ENCODE results near the gene ELP2.
"Not testable (repeated sequence)": the region's sequence is repeated elsewhere in the genome, so short reads cannot be mapped to it uniquely, and the experiment has no call there.

Gene ELP2

GRCh38 chr18:36129300-36130038, at the start of gene ELP2, which contains the start of gene SLC39A6:
Gene ELP2, plus strand, starts transcription at chr18:36129899. Its CDS starts 35 bp downstream, at chr18:36129934.
Gene SLC39A6, minus strand, starts transcription at chr18:36129340. Its CDS starts 2,333 bp downstream, at chr18:36127007.
- peak; percentile 88 for DNase-seq

DNA sequence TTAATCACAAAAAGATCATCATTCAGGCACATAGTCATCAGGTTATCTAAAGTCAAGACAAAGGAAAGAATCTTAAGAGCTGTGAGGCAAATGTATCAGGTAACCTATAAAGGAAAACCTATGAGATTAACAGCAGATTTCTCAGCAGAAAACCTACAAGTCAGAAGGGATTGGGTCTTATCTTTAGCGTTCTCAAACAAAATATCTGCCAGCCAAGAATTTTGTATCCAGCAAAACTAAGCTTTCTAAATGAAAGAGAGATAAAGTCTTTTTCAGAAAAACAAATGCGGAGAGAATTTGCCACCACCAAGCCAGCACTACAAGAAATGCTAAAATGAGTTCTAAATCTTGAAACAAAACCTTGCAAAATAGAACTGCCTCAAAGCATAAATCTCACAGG, 48.6 kb upstream of the ELP2 start:
- DNase-seq: not testable (repeated sequence)

GRCh38 chr18:36083729-36084128, 46.0 kb upstream of the ELP2 start:
- no peak for DNase-seq

GRCh38 chr18:36085195-36085594, 44.5 kb upstream of the ELP2 start:
- DNase-seq: no peak

- DNase-seq: no peak
These were observed 43.5 kb upstream of the ELP2 start for GRCh38 chr18:36086186-36086585.

DNA sequence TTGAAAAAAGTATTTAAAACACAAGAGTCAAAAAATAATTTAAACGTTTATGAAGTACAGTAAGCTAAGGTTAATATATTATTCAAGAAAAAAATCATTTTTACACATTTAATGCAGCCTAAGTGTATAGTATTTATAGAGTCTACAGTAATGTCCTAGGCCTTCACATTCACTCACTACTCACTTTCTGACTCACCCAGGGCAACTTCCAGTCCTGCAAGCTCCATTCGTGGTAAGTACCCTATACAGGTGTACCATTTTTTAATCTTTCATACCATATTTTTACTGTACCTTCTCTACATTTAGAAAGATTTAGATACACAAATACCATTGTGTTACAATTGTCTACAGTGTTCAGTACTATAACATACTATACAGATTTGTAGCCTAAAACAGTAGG, 41.4 kb upstream of the ELP2 start:
- DNase-seq: no peak

GRCh38 chr18:36089001-36089400, 40.7 kb upstream of the ELP2 start:
- DNase-seq: no peak

- not testable (repeated sequence) for DNase-seq
These were observed 37.6 kb upstream of the ELP2 start for GRCh38 chr18:36092116-36092515.

DNA sequence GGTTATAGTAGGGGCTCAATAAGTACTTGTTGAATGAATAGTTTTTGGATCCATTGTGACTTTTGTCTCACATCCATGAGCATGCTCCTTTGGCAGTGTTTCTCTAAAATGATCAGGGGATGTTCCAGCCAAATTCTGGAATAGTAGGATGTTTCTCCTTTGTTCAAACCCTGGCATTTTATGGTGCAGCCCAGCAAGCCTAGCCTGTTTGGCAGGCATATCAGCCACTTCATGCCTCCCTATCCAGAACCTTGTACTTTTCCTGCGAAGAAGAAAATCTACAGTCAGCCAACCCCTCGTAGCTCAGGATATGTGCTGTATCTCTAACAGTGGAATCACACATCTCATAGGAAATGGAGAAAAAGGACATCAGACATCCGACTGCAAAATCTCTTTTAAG, 35.3 kb upstream of the ELP2 start:
- DNase-seq: no peak

- DNase-seq: peak; percentile 53
These were observed 33.7 kb upstream of the ELP2 start for GRCh38 chr18:36095936-36096519.

- no peak for DNase-seq
These were observed 32.7 kb upstream of the ELP2 start for GRCh38 chr18:36096955-36097354.

DNA sequence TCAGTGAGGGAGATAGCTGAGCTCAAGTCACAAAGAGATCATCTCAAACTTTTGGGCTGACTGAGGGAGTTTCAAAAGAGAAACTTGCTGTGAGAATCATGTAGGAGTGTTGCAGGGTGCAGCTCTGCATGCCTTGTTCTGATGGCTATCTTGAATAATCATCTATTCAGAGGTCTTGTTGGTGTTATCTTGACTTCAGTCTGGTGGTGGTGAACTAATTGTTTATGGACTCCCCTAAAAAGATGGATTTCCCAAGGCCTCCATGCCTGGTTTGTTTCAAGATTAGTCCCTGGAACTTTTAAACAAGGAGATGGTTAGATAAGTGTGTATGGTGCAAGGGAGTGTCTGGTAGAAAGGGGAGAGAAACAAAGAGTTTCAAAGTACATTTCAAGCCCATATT, 30.4 kb upstream of the ELP2 start:
- DNase-seq: no peak

DNA sequence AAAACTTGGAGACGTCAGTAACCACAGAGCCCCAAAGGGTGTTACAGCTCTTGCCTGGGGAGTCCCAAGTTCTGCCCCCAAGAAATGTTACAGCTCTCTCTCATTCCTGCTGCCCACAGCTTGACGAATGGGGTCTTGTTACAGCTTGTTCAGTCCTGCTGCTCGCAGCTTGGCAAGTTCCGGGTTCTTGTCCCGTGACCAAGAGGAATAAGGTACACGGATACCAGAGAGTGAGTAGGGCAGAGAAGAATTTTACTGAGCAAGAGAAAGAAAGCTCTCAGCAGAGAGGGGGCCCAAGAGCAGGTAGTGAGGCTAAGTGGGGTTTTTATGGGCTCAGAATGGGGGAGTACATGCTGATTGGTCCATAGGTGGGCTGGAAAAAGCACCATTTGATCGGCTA, 27.8 kb upstream of the ELP2 start:
- DNase-seq: no peak

DNA sequence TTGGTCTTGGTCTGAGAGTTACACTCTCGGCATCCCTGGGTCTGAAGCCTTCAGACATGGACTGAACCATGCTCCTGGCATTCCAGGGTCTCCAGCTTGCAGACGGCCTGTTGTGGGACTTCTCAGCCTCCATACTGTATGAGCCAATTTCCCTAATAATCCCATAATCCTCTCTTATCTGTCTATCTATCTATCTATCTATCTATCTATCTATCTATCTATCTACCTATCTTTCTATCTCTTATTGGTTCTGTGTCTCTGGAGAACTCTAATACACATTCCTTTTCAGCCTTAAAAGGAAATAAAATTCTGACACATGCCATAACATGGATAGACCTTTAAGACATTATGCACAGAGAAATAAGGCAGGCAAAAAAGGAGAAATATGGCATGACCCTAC, 24.9 kb upstream of the ELP2 start:
- DNase-seq: no peak

DNA sequence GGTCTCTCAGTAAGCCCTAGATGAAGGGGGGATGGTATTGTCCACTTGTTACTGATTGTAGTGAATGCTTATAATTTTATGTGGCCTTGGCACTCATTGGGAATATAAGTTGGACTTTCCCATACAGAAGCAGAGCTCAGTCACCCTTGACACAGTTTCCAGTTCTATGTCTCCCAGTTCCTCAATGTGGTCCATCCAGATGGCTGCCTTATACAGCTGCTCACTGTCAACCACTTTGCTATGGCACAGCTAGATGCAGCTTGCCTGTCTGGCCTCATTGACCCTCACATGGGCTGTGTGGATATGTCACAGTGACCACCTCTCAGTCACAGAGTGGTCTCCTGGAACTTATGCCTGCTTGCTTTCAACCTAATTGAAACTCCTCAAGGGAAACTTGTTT, 22.2 kb upstream of the ELP2 start:
- DNase-seq: no peak

DNA sequence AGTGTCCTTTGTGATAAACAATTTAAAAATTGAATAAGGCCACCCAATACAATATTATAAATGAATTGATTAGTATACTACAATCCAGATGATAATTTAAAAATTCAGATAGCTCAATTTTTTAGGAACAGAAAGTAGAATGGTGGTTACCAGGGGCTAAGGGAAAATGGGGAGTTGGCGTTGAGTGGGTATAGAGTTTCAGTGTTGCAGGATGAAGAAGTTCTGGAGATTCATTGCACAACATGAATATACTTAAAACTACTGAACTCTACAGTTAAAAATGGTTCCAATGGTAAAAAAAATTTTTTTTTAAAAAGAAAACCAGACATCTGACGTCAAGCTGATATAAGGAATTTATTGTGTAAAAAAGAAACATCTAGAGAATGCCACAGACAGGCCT, 21.5 kb upstream of the ELP2 start:
- no peak for DNase-seq

- DNase-seq: no peak
These were observed 21.1 kb upstream of the ELP2 start for GRCh38 chr18:36108601-36109000.

DNA sequence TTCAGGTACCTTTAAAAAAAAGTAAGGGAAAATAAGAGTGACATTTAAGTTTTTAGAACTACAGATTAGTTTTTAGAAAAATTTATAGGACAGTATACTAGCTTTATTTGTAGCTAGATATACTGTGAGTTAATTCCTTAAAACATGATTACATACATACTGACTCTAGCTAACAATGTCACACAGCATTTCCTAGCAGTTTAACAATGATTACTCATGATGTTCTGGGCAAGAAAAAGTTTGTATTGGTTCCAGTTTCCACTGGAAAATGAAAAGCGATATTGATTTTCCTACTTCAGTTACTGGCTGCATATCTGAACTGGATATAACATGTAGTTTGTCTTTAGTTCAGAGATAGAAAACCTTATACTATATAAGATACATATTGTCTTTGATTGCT, 20.0 kb upstream of the ELP2 start:
- no peak for DNase-seq

DNA sequence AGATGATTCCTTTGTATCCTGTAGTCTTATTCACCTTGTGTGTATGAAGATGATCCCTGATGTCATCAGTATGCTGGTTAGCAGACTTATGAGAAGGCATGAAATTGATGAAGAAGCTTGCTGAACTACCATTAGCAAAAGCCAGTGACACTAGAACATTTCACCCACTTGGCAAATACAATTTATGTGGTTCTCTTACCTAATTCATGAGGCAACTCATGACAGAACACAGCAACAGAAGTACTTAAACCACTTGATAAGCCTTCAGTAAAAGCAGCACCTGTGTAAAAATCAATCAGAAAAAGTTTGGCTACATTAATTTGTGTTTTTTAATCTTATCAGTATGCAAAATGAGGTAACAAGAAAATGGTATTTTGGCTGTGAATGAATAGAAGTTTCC, 17.4 kb upstream of the ELP2 start:
- DNase-seq: no peak

DNA sequence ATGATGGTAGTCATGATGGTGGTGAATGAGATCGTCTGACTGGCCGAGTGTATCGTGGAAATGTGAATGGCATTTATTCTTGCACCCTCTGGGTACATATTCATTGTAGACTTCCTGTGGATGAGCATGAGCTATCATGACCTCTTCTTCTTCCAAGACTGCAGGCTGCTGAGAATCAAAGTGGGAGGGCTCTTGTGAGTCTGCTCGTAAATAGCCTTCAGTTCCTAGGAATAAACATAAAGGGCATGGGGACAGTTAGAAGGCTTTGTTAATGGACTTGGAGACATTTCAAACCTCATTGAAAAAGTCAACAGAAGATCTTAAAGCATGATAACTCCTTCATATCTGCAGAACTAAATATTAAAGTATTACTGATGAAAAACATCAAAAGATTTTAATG, 15.4 kb upstream of the ELP2 start:
- no peak for DNase-seq

- DNase-seq: no peak
These were observed 15.0 kb upstream of the ELP2 start for GRCh38 chr18:36114738-36115137.

DNA sequence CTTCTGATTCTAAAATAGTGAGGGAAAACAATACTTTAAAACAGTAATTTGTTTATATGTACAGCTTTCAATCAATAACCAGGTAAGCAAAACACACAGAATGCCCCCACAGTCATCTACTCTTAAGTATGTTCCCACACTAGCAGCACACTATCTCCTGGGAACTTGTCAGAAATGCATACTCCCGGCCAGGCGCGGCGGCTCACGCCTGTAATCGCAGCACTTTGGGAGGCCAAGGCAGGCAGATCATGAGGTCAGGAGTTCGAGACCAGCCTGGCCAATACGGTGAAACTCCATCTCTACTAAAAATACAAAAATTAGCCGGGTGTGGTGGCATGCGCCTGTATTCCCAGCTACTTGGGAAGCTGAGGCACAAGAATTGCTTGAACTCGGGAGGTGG, 12.9 kb upstream of the ELP2 start:
- not testable (repeated sequence) for DNase-seq

GRCh38 chr18:36120297-36120696, 9.4 kb upstream of the ELP2 start:
- no peak for DNase-seq

DNA sequence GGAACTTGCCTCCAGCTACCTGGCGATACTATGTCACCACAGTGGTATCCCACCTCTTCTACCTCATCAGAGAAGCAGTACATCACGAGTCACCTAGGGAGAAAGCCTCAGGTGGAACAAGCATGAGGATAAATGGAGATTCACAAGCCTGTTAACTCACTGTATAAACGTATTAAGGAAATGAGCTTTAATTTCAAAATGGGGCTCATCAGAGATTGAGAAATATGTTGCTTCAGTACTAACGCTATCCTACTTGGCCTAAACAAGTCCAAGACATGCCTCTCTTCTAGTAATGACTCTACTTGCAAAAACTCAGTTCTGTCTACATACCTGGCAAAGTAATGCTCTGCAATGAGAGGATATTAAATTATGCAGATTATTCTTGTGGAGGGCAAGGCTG, 4.9 kb upstream of the ELP2 start:
- no peak for DNase-seq

GRCh38 chr18:36126668-36127067, 3.0 kb upstream of the ELP2 start:
- DNase-seq: no peak

All from GF-D8 (cell line).